Measurements from ENCODE around the gene MYO1D. TPM values are rescaled to one million over a fixed set of nuclear protein-coding genes. Genes with fewer than 3 reads are reported as not detected.
"Not testable (repeated sequence)": the region's sequence is repeated elsewhere in the genome, so short reads cannot be mapped to it uniquely, and the experiment has no call there.

The MYO1D gene
- total and polyA plus RNA-seq, 8 donors = 22.0 to 92.8 (median 27.4) TPM

- TF ChIP-seq CTCF (IDR thresholded peaks at IDR 0.05) = no peak
- H3K9me3 ChIP-seq = no peaks in the 10 kb centered on the region
- no peak for ATAC-seq
Observed at GRCh38 chr17:32533296-32533695, 343.6 kb downstream of the MYO1D start.

GRCh38 chr17:32529604-32530003 lies 347.3 kb downstream of the MYO1D start:
- no peak overlapping the region for H3K4me3 ChIP-seq
- no peak for TF ChIP-seq CTCF (IDR thresholded peaks at IDR 0.05)
- DNase-seq = no peak
- H3K9me3 ChIP-seq = no peaks in the 10 kb centered on the region
- no peaks in the 10 kb centered on the region for H3K4me1 ChIP-seq
- ATAC-seq = no peak
- no peak overlapping the region for H3K27ac ChIP-seq
- no peaks in the 10 kb centered on the region for H3K36me3 ChIP-seq
- intact Hi-C loops (cut with DNase I) = no loop called here
- H3K27me3 ChIP-seq = no peaks in the 10 kb centered on the region

More at GRCh38 chr17:32533296-32533695, 343.6 kb downstream of the MYO1D start:
- Histone ChIP-seq H3K27ac (no peak overlapping the region), H3K27me3 (no peaks in the 10 kb centered on the region), H3K4me1 (no peaks in the 10 kb centered on the region), H3K36me3 (no peaks in the 10 kb centered on the region), H3K4me3 (no peak overlapping the region)
- intact Hi-C loops (cut with DNase I) = no loop called here
- no peak for DNase-seq

- H3K27ac ChIP-seq = no peak overlapping the region
- H3K9me3 ChIP-seq = no peaks in the 10 kb centered on the region
- no peak for TF ChIP-seq CTCF (IDR thresholded peaks at IDR 0.05)
- intact Hi-C loops (cut with DNase I) = no loop called here
- no peaks in the 10 kb centered on the region for H3K36me3 ChIP-seq
- DNase-seq (no peak), ATAC-seq (no peak)
- H3K4me1 ChIP-seq = no peaks in the 10 kb centered on the region
- no peak overlapping the region for H3K4me3 ChIP-seq
- no peaks in the 10 kb centered on the region for H3K27me3 ChIP-seq
Observed at GRCh38 chr17:32528825-32529224, 348.1 kb downstream of the MYO1D start.

DNA sequence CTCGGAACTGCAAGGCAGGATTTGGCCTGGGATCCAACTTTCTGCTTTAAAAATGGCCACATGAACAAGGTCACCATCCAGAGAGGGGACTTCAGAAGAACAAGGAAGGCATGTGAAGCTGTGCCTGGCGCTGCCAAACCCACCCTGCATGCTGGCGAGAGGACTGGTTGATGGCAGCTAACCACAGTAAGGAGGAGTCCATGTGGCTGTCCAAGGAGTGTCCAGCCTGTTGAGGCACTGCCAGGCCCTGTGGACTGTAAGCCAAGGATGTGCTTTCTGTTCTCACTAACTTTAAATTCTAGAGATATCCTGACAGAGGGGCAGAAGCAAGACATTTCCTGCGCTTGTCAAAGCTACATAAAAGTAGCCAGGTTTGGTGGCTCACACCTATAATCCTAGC lies 349.8 kb downstream of the MYO1D start:
- Histone ChIP-seq H3K4me3 (no peak overlapping the region), H3K9me3 (no peaks in the 10 kb centered on the region), H3K27me3 (no peaks in the 10 kb centered on the region), H3K4me1 (no peaks in the 10 kb centered on the region), H3K36me3 (no peaks in the 10 kb centered on the region), H3K27ac (no peak overlapping the region)
- intact Hi-C loops (cut with DNase I) = no loop called here
- ATAC-seq = no peak
- no peak for TF ChIP-seq CTCF (IDR thresholded peaks at IDR 0.05)
- no peak for DNase-seq

- Histone ChIP-seq H3K27ac (no peak overlapping the region), H3K36me3 (no peaks in the 10 kb centered on the region), H3K4me3 (no peak overlapping the region), H3K9me3 (no peaks in the 10 kb centered on the region), H3K4me1 (peaks cover 0 to 2% of the 10 kb centered on the region in 2 donors), H3K27me3 (peaks cover 0 to 7% of the 10 kb centered on the region in 2 donors)
- no peak for DNase-seq
- no peak for ATAC-seq
- intact Hi-C loops (cut with DNase I) = no loop called here
- no peak for TF ChIP-seq CTCF (IDR thresholded peaks at IDR 0.05)
Observed at GRCh38 chr17:32525122-32525521, 351.8 kb downstream of the MYO1D start.

- intact Hi-C loops (cut with DNase I); H3K4me1 ChIP-seq: not testable (repeated sequence)
Observed at GRCh38 chr17:32524553-32524880, 352.4 kb downstream of the MYO1D start.

More at GRCh38 chr17:32524553-32524880, 352.4 kb downstream of the MYO1D start:
- not testable (repeated sequence) for H3K36me3 ChIP-seq, H3K4me3 ChIP-seq, ATAC-seq, DNase-seq, H3K9me3 ChIP-seq, H3K27ac ChIP-seq
- H3K27me3 ChIP-seq = peaks cover 0 to 13% of the 10 kb centered on the region in 2 donors
